Subcutaneous abdominal adipose tissue (tissue), 5 donors: ENCODE measurements around the gene DIS3.
"Not testable (repeated sequence)": the region's sequence is repeated elsewhere in the genome, so short reads cannot be mapped to it uniquely, and the experiment has no call there.

Experiments
- H3K27ac ChIP-seq: one replicate; pipeline ENCODE4 v1.7.0; 2013; ENCODE audit warnings: low read depth, mild to moderate bottlenecking, inconsistent platforms, low read length, moderate library complexity
- H3K27me3 ChIP-seq, 5 donors: one replicate each; pipeline ENCODE4 v1.7.0; 2013; ENCODE audit warnings: low read length in 5 of 5, inconsistent platforms in 1 of 5; ENCODE audit not compliant: control insufficient read depth in 5 of 5, insufficient read depth in 4 of 5
- H3K36me3 ChIP-seq, 5 donors: one replicate each; pipeline ENCODE4 v1.7.0; 2013; ENCODE audit warnings: low read length in 5 of 5; ENCODE audit not compliant: control insufficient read depth in 5 of 5, insufficient read depth in 5 of 5
- H3K4me1 ChIP-seq, 5 donors: one replicate each; pipeline ENCODE4 v1.7.0; 2013; ENCODE audit warnings: low read length in 5 of 5, mild to moderate bottlenecking in 3 of 5, moderate library complexity in 1 of 5; ENCODE audit not compliant: control insufficient read depth in 5 of 5, insufficient read depth in 5 of 5
- H3K4me3 ChIP-seq, 5 donors: one replicate each; pipeline ENCODE4 v1.7.0; 2013; ENCODE audit warnings: low read length in 5 of 5, low read depth in 1 of 5
- H3K9ac ChIP-seq, 5 donors: one replicate each; pipeline ENCODE4 v1.7.0; 2013; ENCODE audit warnings: low read length in 5 of 5, mild to moderate bottlenecking in 4 of 5, moderate library complexity in 3 of 5
- H3K9me3 ChIP-seq, 5 donors: one replicate each; pipeline ENCODE4 v1.7.0; 2013; ENCODE audit warnings: low read length in 5 of 5; ENCODE audit not compliant: control insufficient read depth in 5 of 5
- donor health status: healthy.
- donor health status: healthy.
- donor health status: healthy.
- donor health status: healthy.
- donor health status: healthy.

DIS3 gene

GRCh38 chr13:72798817-72799216, 17.1 kb upstream of the DIS3 start:
- no peak overlapping the region for H3K9ac ChIP-seq
- no peaks in the 10 kb centered on the region for H3K4me1 ChIP-seq
- no peaks in the 10 kb centered on the region for H3K9me3 ChIP-seq
- peaks cover 18 to 53% (median 40%) of the 10 kb centered on the region in 5 donors for H3K36me3 ChIP-seq
- H3K27me3 ChIP-seq, result no peaks in the 10 kb centered on the region
- no peak overlapping the region for H3K27ac ChIP-seq
- no peak overlapping the region for H3K4me3 ChIP-seq

DNA sequence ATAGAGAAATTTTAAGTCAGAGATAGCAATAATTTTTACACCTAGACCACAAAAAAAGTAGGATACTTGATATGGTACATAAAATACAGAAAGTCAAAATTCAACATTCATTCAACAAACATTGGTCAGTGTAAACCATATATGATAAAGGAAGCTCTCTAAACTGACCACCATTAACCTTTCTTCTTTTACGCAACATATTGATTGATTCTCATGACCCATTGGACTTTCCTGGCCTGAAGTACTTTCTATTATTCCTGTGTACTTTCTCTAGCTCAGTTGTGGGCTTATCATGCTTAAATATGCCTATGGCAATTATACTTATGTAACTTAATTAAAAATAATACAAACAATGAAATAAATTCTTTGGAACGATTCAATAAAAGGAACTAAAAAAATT, 10.9 kb upstream of the DIS3 start:
- H3K4me1 ChIP-seq, result peaks cover 0 to 3% (median 0%) of the 10 kb centered on the region in 5 donors
- H3K36me3 ChIP-seq, result peaks cover 23 to 48% (median 29%) of the 10 kb centered on the region in 5 donors
- no peak overlapping the region for H3K27ac ChIP-seq
- no peaks in the 10 kb centered on the region for H3K9me3 ChIP-seq
- H3K4me3 ChIP-seq, result no peak overlapping the region
- no peak overlapping the region for H3K9ac ChIP-seq
- no peaks in the 10 kb centered on the region for H3K27me3 ChIP-seq

DNA sequence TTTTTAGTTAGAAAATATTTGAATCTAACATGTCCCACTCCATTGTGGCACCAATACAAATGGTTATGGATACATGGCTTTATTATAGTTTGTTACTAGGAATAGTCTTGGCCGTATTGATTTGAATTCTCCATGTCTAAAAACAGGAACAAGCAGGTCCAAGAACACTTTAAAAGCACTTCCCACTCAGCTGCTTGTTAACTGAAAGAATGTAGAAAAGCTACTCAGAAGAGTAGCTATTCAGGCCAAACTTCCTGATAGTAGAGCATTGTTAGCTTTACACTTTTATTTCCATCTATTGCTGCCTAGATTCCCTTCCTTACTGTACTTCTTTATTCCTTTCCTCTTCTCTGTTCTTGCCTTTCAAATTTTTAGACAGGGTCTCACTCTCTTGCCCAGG, 7.1 kb upstream of the DIS3 start:
- no peak overlapping the region for H3K27ac ChIP-seq
- peaks cover 11 to 29% (median 20%) of the 10 kb centered on the region in 5 donors for H3K36me3 ChIP-seq
- H3K9me3 ChIP-seq, result no peaks in the 10 kb centered on the region
- H3K4me1 ChIP-seq, result peaks cover 0 to 3% (median 0%) of the 10 kb centered on the region in 5 donors
- no peak overlapping the region for H3K4me3 ChIP-seq
- no peaks in the 10 kb centered on the region for H3K27me3 ChIP-seq
- H3K9ac ChIP-seq, result no peak overlapping the region

- H3K36me3 ChIP-seq, result peaks cover 0 to 14% (median 7%) of the 10 kb centered on the region in 5 donors
- H3K9ac ChIP-seq, H3K9me3 ChIP-seq, H3K27me3 ChIP-seq, H3K4me3 ChIP-seq, H3K27ac ChIP-seq: not testable (repeated sequence)
- H3K4me1 ChIP-seq, result peaks cover 4 to 34% (median 25%) of the 10 kb centered on the region in 5 donors
Measured at GRCh38 chr13:72784679-72785078, 3.0 kb upstream of the DIS3 start.

GRCh38 chr13:72782717-72783116, 1.0 kb upstream of the DIS3 start:
- Histone ChIP-seq H3K27ac (peak overlapping the region; percentile 89), H3K4me1 (peaks cover 4 to 44% (median 30%) of the 10 kb centered on the region in 5 donors), H3K9ac (peak overlapping the region in 4 of 5 donors; percentile 76 to 99 (median 90))

DNA sequence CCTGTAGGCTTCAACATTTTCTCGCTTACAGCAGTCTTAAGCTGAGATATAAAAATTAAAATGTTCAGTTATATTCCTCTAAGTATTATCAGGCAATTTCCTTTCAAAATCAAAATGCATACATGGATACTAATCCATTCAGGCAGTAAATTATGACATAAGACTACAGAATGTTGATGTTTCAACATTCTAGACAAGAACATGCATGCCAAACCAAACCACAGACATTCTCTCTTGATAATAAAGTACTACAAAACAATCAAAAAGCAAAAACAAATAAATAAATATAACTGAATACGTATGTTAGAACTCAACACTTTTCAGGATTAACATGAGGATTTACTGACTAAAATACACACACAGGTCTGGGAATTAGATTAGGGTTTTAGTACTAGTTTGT, 7.7 kb downstream of the DIS3 start:
- H3K36me3 ChIP-seq, result peaks cover 80 to 87% (median 84%) of the 10 kb centered on the region in 5 donors
- no peak overlapping the region for H3K27ac ChIP-seq
- no peak overlapping the region for H3K4me3 ChIP-seq

More at GRCh38 chr13:72782717-72783116, 1.0 kb upstream of the DIS3 start:
- H3K9me3 ChIP-seq, result no peaks in the 10 kb centered on the region
- H3K27me3 ChIP-seq, result no peaks in the 10 kb centered on the region
- H3K36me3 ChIP-seq, result peaks cover 4 to 19% (median 10%) of the 10 kb centered on the region in 5 donors
- peak overlapping the region; percentile 92 to 100 (median 97) for H3K4me3 ChIP-seq

DNA sequence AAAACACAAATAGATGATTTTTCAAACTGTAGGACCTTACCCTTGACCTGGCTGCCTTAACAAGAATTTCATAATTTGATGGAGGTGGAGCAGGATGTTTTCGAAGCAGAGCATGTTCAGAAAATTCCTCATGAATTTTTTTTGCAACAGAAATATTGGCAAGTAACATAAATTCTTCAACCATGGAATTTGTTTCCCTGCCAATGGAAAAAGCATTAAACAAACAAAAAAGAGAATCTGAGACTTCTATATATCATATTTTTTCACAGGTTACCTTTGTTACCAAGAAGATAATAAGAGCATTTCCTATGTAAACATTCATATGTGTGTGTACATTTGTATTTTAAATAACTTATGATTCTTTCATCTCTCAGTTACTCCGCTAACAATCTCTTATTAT, 18.3 kb downstream of the DIS3 start:
- Histone ChIP-seq H3K9me3 (no peaks in the 10 kb centered on the region), H3K4me3 (no peak overlapping the region), H3K4me1 (peaks cover 0 to 11% (median 0%) of the 10 kb centered on the region in 5 donors), H3K9ac (no peak overlapping the region), H3K36me3 (peaks cover 77 to 97% (median 84%) of the 10 kb centered on the region in 5 donors), H3K27me3 (no peaks in the 10 kb centered on the region), H3K27ac (no peak overlapping the region)

More for the DNA sequence above, 7.7 kb downstream of the DIS3 start:
- Histone ChIP-seq H3K9ac (no peak overlapping the region), H3K9me3 (no peaks in the 10 kb centered on the region), H3K4me1 (peaks cover 0 to 6% (median under 1%) of the 10 kb centered on the region in 5 donors), H3K27me3 (no peaks in the 10 kb centered on the region)

DNA sequence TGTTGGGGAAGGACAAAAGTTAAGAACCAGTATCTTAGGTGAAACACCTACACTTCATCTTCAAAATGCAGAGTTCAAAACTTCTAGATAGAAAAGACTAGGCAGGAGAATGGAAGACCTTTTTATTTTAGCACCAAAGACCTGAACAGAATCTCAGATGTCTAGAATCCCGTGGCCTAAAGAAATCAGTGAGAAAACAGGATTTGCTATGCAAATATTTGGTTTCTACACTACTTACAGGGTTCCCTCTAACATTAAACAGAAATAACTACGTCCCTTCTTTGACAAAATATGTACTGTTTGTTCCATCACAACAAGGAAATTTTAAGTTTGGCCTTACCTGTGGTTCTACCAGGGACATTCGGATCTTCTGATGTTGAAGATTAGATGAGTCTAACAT, 21.5 kb downstream of the DIS3 start:
- Histone ChIP-seq H3K9me3 (no peaks in the 10 kb centered on the region), H3K36me3 (peaks cover 67 to 93% (median 77%) of the 10 kb centered on the region in 5 donors), H3K27ac (no peak overlapping the region), H3K4me3 (no peak overlapping the region), H3K9ac (no peak overlapping the region), H3K4me1 (peaks cover 0 to 11% (median 0%) of the 10 kb centered on the region in 5 donors), H3K27me3 (no peaks in the 10 kb centered on the region)

- Histone ChIP-seq H3K27me3 (no peaks in the 10 kb centered on the region), H3K4me3 (no peak overlapping the region), H3K27ac (no peak overlapping the region), H3K9ac (no peak overlapping the region), H3K36me3 (peaks cover 67 to 91% (median 79%) of the 10 kb centered on the region in 5 donors), H3K9me3 (no peaks in the 10 kb centered on the region), H3K4me1 (peaks cover 0 to 3% (median 0%) of the 10 kb centered on the region in 5 donors)
Measured at GRCh38 chr13:72757792-72758535, 23.7 kb downstream of the DIS3 start.

- no peaks in the 10 kb centered on the region for H3K9me3 ChIP-seq
- H3K27ac ChIP-seq, result no peak overlapping the region
- no peak overlapping the region for H3K4me3 ChIP-seq
- H3K4me1 ChIP-seq, result no peaks in the 10 kb centered on the region
- H3K27me3 ChIP-seq, result no peaks in the 10 kb centered on the region
- no peak overlapping the region for H3K9ac ChIP-seq
- peaks cover 46 to 71% (median 51%) of the 10 kb centered on the region in 5 donors for H3K36me3 ChIP-seq
Measured at GRCh38 chr13:72754111-72754510, 27.6 kb downstream of the DIS3 start.
